ENCODE results near the gene SLC39A7.

DNA sequence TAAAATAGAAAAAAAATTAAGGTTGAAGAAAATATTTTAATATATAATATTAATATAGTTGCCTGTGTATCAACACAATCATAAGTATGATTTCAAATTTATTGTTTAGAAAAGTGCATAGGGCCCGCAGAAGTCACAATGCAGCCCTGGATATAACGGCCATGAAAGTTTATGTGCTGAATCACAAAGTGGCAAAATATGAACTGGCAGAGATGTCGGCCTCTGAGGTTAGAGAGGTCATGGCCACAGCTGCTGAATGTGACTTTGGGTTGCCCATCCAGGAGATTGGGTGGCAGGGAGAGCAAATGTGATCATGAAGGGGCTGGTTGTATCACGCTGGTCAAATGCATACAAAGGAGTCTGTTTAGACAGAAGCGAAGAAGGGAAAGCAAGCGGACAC is 44.1 kb upstream of the SLC39A7 start:
- TF ChIP-seq, protein P1, sequence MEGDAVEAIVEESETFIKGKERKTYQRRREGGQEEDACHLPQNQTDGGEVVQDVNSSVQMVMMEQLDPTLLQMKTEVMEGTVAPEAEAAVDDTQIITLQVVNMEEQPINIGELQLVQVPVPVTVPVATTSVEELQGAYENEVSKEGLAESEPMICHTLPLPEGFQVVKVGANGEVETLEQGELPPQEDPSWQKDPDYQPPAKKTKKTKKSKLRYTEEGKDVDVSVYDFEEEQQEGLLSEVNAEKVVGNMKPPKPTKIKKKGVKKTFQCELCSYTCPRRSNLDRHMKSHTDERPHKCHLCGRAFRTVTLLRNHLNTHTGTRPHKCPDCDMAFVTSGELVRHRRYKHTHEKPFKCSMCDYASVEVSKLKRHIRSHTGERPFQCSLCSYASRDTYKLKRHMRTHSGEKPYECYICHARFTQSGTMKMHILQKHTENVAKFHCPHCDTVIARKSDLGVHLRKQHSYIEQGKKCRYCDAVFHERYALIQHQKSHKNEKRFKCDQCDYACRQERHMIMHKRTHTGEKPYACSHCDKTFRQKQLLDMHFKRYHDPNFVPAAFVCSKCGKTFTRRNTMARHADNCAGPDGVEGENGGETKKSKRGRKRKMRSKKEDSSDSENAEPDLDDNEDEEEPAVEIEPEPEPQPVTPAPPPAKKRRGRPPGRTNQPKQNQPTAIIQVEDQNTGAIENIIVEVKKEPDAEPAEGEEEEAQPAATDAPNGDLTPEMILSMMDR (IDR thresholded peaks at IDR 0.05) = no peak
- no peak for TF ChIP-seq POLR2A (IDR thresholded peaks at IDR 0.05)

Measured in thyroid gland (tissue), 4 donors.